Fibroblast of lung (primary cell): ENCODE results near the gene LETMD1. TPM values are rescaled to one million over a fixed set of nuclear protein-coding genes. Genes with fewer than 3 reads are reported as not detected.

ENCODE experiments used
- DNase-seq, 2 donors: peaks; one replicate each; pipeline versions ENCODE4 v3.0.0 to v3.0.0-alpha.2; 2010; ENCODE audit warnings: low read depth in 2 of 2
- H2AFZ ChIP-seq: 2 replicates; pipeline ENCODE4 v1.5.1; 2012; ENCODE audit warnings: low read length, control low read depth, inconsistent platforms
- H3K27ac ChIP-seq: 2 replicates; pipeline ENCODE4 v1.5.1; 2011; ENCODE audit warnings: low read length, control low read depth; ENCODE audit not compliant: insufficient read depth
- H3K27me3 ChIP-seq: 2 replicates; pipeline ENCODE4 v1.5.1; 2011; ENCODE audit warnings: mild to moderate bottlenecking, low read length; ENCODE audit not compliant: control insufficient read depth, insufficient read depth
- H3K36me3 ChIP-seq: 2 replicates; pipeline ENCODE4 v1.5.1; 2011; ENCODE audit warnings: low read length; ENCODE audit not compliant: control insufficient read depth, insufficient read depth
- H3K4me1 ChIP-seq: 2 replicates; pipeline ENCODE4 v1.5.1; 2011; ENCODE audit warnings: low read length; ENCODE audit not compliant: control insufficient read depth, insufficient read depth; ENCODE audit errors: extremely low read depth
- H3K4me2 ChIP-seq: 2 replicates; pipeline ENCODE4 v1.5.1; 2011; ENCODE audit warnings: low read length, control low read depth; ENCODE audit not compliant: insufficient read depth; ENCODE audit errors: extremely low read depth
- H3K4me3 ChIP-seq, 4 experiments: fragments of 200-600 bp in 1 of 4; sonication (generic) in 1 of 4; replicated peaks in 1 of 4; 2 replicates each; pipeline ENCODE4 v1.5.1; 2011 to 2016; ENCODE audit warnings: low read length in 4 of 4, low read depth in 3 of 4, mild to moderate bottlenecking in 3 of 4, control low read depth in 2 of 4, inconsistent platforms in 1 of 4, mixed read lengths in 1 of 4; ENCODE audit not compliant: insufficient read depth in 1 of 4; ENCODE audit errors: control extremely low read depth in 1 of 4
- H3K79me2 ChIP-seq: 2 replicates; pipeline ENCODE4 v1.5.1; 2012; ENCODE audit warnings: mild to moderate bottlenecking, low read length, inconsistent platforms; ENCODE audit not compliant: control insufficient read depth, insufficient read depth
- H3K9ac ChIP-seq: 2 replicates; pipeline ENCODE4 v1.5.1; 2011; ENCODE audit warnings: mild to moderate bottlenecking, low read length, control low read depth; ENCODE audit not compliant: insufficient read depth
- H3K9me3 ChIP-seq: 2 replicates; pipeline ENCODE4 v1.5.1; 2012; ENCODE audit warnings: low read depth, low read length; ENCODE audit not compliant: control insufficient read depth, insufficient read depth
- H4K20me1 ChIP-seq: 2 replicates; pipeline ENCODE4 v1.5.1; 2011; ENCODE audit warnings: low read length; ENCODE audit not compliant: control insufficient read depth, insufficient read depth; ENCODE audit errors: extremely low read depth
- CTCF ChIP-seq, 2 donors: IDR thresholded peaks in 1 of 2; conservative IDR thresholded peaks in 1 of 2; 1 replicate in 1 of 2; 2 replicates in 1 of 2; pipeline ENCODE4 v1.5.1; 2011 to 2012; ENCODE audit warnings: low read length in 2 of 2, control low read depth in 1 of 2, inconsistent platforms in 1 of 2, low read depth in 1 of 2, mild to moderate bottlenecking in 1 of 2
- EZH2 ChIP-seq: IDR thresholded peaks from 2 replicates; pipeline ENCODE4 v1.5.1; 2012; ENCODE audit warnings: low read length, control low read depth, mild to moderate bottlenecking; ENCODE audit errors: missing control alignments
- polyA plus RNA-seq, 2 donors: library from polyadenylated mRNA; depleted of rRNA in 1 of 2; stranded (reverse) in 1 of 2; unstranded in 1 of 2; fragments of >200 nt; gene quantifications; 2 replicates each; pipeline ENCODE4 v1.2.1, GENCODE V29; 2011 to 2012; ENCODE audit warnings: missing spikeins in 1 of 2
- total RNA-seq: library from RNA; depleted of rRNA; stranded (reverse); fragments of >200 nt; gene quantifications from 2 replicates; pipeline ENCODE4 v1.2.1, GENCODE V29; 2014

The LETMD1 gene
- total and polyA plus RNA-seq, 2 donors (not counting 1 experiment from before 2014, with no cell fraction given): 45.9 to 59.9 TPM

GRCh38 chr12:51020448-51021182, 27.5 kb upstream of the LETMD1 start:
- no peaks in the 10 kb centered on the region for H3K36me3 ChIP-seq
- no peaks in the 10 kb centered on the region for H3K4me1 ChIP-seq
- TF ChIP-seq CTCF (conservative IDR thresholded peaks at IDR 0.05 in 1 of 2, IDR thresholded peaks at IDR 0.05 in 1 of 2; ENCODE audit: low read depth in 1 of 2, low read length in 2 of 2) (no peak), EZH2 (no peak)
- H3K4me2 ChIP-seq: no peak overlapping the region
- no peaks in the 10 kb centered on the region for H3K27me3 ChIP-seq
- no peak overlapping the region for H3K27ac ChIP-seq
- no peak overlapping the region for H2AFZ ChIP-seq
- peaks cover 48% of the 10 kb centered on the region for H3K79me2 ChIP-seq
- H3K4me3 ChIP-seq: no peak overlapping the region
- no peak for DNase-seq
- no peaks in the 10 kb centered on the region for H4K20me1 ChIP-seq
- H3K9ac ChIP-seq: no peak overlapping the region
- H3K9me3 ChIP-seq: no peaks in the 10 kb centered on the region

- H3K4me2 ChIP-seq: no peak overlapping the region
- no peak overlapping the region for H3K4me3 ChIP-seq
- no peaks in the 10 kb centered on the region for H3K4me1 ChIP-seq
- H3K79me2 ChIP-seq: peaks cover 50% of the 10 kb centered on the region
- no peak overlapping the region for H3K27ac ChIP-seq
- H2AFZ ChIP-seq: no peak overlapping the region
- DNase-seq: no peak
- H4K20me1 ChIP-seq: no peaks in the 10 kb centered on the region
- TF ChIP-seq EZH2 (no peak), CTCF (conservative IDR thresholded peaks at IDR 0.05 in 1 of 2, IDR thresholded peaks at IDR 0.05 in 1 of 2; ENCODE audit: low read depth in 1 of 2, low read length in 2 of 2) (no peak)
- H3K9ac ChIP-seq: no peak overlapping the region
- no peaks in the 10 kb centered on the region for H3K36me3 ChIP-seq
- H3K9me3 ChIP-seq: no peaks in the 10 kb centered on the region
- no peaks in the 10 kb centered on the region for H3K27me3 ChIP-seq
These were observed 26.4 kb upstream of the LETMD1 start for GRCh38 chr12:51021694-51022093.

- H4K20me1 ChIP-seq: no peaks in the 10 kb centered on the region
- TF ChIP-seq EZH2 (no peak), CTCF (conservative IDR thresholded peaks at IDR 0.05 in 1 of 2, IDR thresholded peaks at IDR 0.05 in 1 of 2; ENCODE audit: low read depth in 1 of 2, low read length in 2 of 2) (no peak)
- peak overlapping the region; percentile 78 for H3K27ac ChIP-seq
- peaks cover 48% of the 10 kb centered on the region for H3K79me2 ChIP-seq
- H2AFZ ChIP-seq: no peak overlapping the region
- no peaks in the 10 kb centered on the region for H3K36me3 ChIP-seq
- H3K4me2 ChIP-seq: peak overlapping the region; percentile 89
- no peak overlapping the region for H3K9ac ChIP-seq
- H3K27me3 ChIP-seq: no peaks in the 10 kb centered on the region
- H3K4me1 ChIP-seq: no peaks in the 10 kb centered on the region
- no peaks in the 10 kb centered on the region for H3K9me3 ChIP-seq
- H3K4me3 ChIP-seq: peak overlapping the region; percentile 40 to 95 (median 71)
- peak; percentile 12 to 27 for DNase-seq
These were observed 24.3 kb upstream of the LETMD1 start for GRCh38 chr12:51023625-51024382.
